ENCODE data around the gene PRPF8. TPM values are rescaled to one million over a fixed set of nuclear protein-coding genes. Genes with fewer than 3 reads are reported as not detected.

PRPF8 gene
- total and polyA plus RNA-seq, 10 of the 15 experiments (the other 5 are each of a cell fraction or from before 2014, with no cell fraction given): 77.2 to 337 (median 162) TPM

GRCh38 chr17:1714980-1715802 is 30.5 kb upstream of the PRPF8 start:
- no peak overlapping the region for H2AFZ ChIP-seq (ENCODE audit: control insufficient read depth, low read depth, low read length)
- in situ Hi-C loops (cut with MboI) (no loop called here), intact Hi-C loops (cut with micrococcal nuclease; ENCODE audit: unreplicated experiment) (loop anchor here (5.0 kb wide), 2 partner anchors 48 to 153 kb away; partner anchors contain the start of gene PITPNA)
- WGBS (ENCODE audit: insufficient coverage, insufficient replicate concordance, low lambda C conversion rate, missing lambda C conversion rate): 19% methylated on average over 19 of the region's 32 CpGs
- ChIA-PET CTCF (interaction anchor here (1.0 to 11.0 kb wide), 9 partner anchors 16 to 340 kb away, joined by 3 to 232 read pairs (median 8); partner anchors contain the start of genes HIC1, PRPF8, RILP and RPA1), RAD21 (ENCODE audit: unreplicated experiment) (interaction anchor here (1.1 to 4.1 kb wide), 10 partner anchors 21 to 589 kb away, joined by 3 to 25 read pairs (median 8); partner anchors contain the start of genes SMG6 and SRR), SMC1A (ENCODE audit: uncharacterized antibody, unreplicated experiment) (interaction anchor here (1.4 to 2.5 kb wide), 3 partner anchors 120 to 155 kb away, joined by 3 to 15 read pairs (median 9); no protein-coding TSS in a partner anchor), POLR2A (interaction anchor here (1.4 to 2.3 kb wide), 4 partner anchors 71 to 149 kb away, joined by 3 to 18 read pairs (median 6); no protein-coding TSS in a partner anchor)
- peaks cover 0 to 3% of the 10 kb centered on the region in 2 experiments; a peak in 1 of 4 replicates for H3K27me3 ChIP-seq (replicated peaks in 1 of 2; ENCODE audit: control insufficient read depth in 2 of 2, insufficient read depth in 2 of 2, low read length in 1 of 2)
- no peak overlapping the region for H3K27ac ChIP-seq (ENCODE audit: control insufficient read depth, insufficient read depth)
- FAIRE-seq (no peak), DNase-seq (ENCODE audit: low read depth, low spot score) (no peak), ATAC-seq (no peak)
- BruUV-seq (replicated peaks): no TSS peak
- H4K20me1 ChIP-seq (ENCODE audit: control insufficient read depth, insufficient read depth): no peaks in the 10 kb centered on the region
- H3K9ac ChIP-seq (ENCODE audit: control insufficient read depth, insufficient read depth, low read length): peak overlapping the region; percentile 48
- H3K4me2 ChIP-seq (ENCODE audit: control insufficient read depth, insufficient read depth): peak overlapping the region; percentile 90
- no peak for TF ChIP-seq RAD21 (IDR thresholded peaks at IDR 0.05; ENCODE audit: insufficient read depth, low read depth, low read length)
- TF ChIP-seq YBX1 (IDR thresholded peaks at IDR 0.05): no peak
- no peak for TF ChIP-seq FOXM1 (IDR thresholded peaks at IDR 0.05; ENCODE audit: low read depth, low read length)
- TF ChIP-seq ZNF207 (IDR thresholded peaks at IDR 0.05; ENCODE audit: borderline replicate concordance): no peak
- TF ChIP-seq POLR2A (IDR thresholded peaks at IDR 0.05; ENCODE audit: low read depth, low read length): peak; percentile 27; the same call in 1 of the 2 replicates
- no peak for TF ChIP-seq E2F8 (IDR thresholded peaks at IDR 0.05; ENCODE audit: low read depth, partially characterized antibody)
- TF ChIP-seq NR2C2 (IDR thresholded peaks at IDR 0.05; ENCODE audit: borderline replicate concordance, control insufficient read depth, insufficient read length, low read depth): no peak
- TF ChIP-seq PKNOX1 (IDR thresholded peaks at IDR 0.05): no peak
- peaks cover 0 to 7% of the 10 kb centered on the region in 2 experiments; a peak in 2 of 4 replicates for H3K36me3 ChIP-seq (ENCODE audit: control insufficient read depth in 2 of 2, insufficient read depth in 2 of 2, low read length in 1 of 2)
- peaks cover 4% of the 10 kb centered on the region for H3K4me1 ChIP-seq (ENCODE audit: control insufficient read depth, insufficient read depth, low read length)
- H3K4me3 ChIP-seq: peak overlapping the region; percentile 98; the same call in 1 of the 2 replicates
- no peaks in the 10 kb centered on the region for H3K9me3 ChIP-seq (replicated peaks; ENCODE audit: control insufficient read depth, insufficient read depth, low read length)
- peaks cover 7% of the 10 kb centered on the region for H3K79me2 ChIP-seq (ENCODE audit: control insufficient read depth, insufficient read depth, low read length)
